HG03469 (cell line): Measurements from ENCODE around the gene SAE1.

Source experiments
- ATAC-seq: cut with Tn5 transposase; IDR thresholded peaks from one replicate; pipeline ENCODE4 v1.9.1; 2021; ENCODE audit warnings: mild to moderate bottlenecking, moderate library complexity, moderate number of reproducible peaks; ENCODE audit not compliant: unreplicated experiment

SAE1 gene

GRCh38 chr19:47209319-47210179 is 78.9 kb downstream of the SAE1 start:
- no peak for ATAC-seq

GRCh38 chr19:47210180-47210490 is 79.5 kb downstream of the SAE1 start:
- ATAC-seq, result no peak

- ATAC-seq, result no peak
These were observed 80.2 kb downstream of the SAE1 start for GRCh38 chr19:47210689-47211316.

DNA sequence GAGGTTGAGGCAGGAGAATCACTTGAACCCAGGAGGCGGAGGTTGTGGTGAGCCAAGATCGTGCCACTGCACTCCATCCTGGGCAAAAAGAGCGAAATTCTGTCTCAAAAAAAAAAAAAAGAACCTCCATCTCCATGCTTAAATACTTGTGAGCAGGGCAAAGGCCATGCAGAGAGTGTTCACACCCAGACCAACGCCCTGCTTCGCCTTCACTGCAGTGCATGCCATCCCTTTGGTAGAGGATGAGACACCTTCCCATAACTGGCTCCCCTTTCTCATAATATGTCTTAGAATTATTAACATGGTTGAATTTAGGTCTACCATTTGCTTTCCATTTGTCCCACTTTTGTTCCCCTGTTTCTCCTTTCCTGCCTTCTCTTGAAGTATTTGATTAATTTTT is 84.9 kb downstream of the SAE1 start:
- no peak for ATAC-seq

GRCh38 chr19:47221080-47221841 is 90.6 kb downstream of the SAE1 start:
- ATAC-seq, result no peak

DNA sequence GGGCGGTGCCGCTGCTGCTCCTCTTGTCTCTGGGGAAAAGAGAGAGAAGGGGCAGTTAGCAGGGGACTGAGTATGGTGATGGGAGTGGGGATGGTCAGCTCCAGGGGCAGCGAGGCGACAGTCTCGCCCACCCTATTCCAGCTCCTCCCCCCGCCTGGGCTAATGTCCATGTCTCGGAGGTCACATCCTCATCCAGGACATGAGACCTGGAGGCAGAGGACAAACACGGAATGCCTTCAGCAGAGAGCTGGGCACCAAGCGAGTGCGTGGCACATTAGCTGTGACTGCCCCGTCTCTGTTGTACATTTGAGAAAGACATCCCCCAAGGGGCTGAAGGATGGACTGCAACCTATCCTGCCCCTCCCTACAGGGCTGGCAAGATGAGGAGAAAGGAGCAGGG is 91.3 kb downstream of the SAE1 start:
- no peak for ATAC-seq

GRCh38 chr19:47225746-47226425 is 95.3 kb downstream of the SAE1 start:
- ATAC-seq, result no peak

DNA sequence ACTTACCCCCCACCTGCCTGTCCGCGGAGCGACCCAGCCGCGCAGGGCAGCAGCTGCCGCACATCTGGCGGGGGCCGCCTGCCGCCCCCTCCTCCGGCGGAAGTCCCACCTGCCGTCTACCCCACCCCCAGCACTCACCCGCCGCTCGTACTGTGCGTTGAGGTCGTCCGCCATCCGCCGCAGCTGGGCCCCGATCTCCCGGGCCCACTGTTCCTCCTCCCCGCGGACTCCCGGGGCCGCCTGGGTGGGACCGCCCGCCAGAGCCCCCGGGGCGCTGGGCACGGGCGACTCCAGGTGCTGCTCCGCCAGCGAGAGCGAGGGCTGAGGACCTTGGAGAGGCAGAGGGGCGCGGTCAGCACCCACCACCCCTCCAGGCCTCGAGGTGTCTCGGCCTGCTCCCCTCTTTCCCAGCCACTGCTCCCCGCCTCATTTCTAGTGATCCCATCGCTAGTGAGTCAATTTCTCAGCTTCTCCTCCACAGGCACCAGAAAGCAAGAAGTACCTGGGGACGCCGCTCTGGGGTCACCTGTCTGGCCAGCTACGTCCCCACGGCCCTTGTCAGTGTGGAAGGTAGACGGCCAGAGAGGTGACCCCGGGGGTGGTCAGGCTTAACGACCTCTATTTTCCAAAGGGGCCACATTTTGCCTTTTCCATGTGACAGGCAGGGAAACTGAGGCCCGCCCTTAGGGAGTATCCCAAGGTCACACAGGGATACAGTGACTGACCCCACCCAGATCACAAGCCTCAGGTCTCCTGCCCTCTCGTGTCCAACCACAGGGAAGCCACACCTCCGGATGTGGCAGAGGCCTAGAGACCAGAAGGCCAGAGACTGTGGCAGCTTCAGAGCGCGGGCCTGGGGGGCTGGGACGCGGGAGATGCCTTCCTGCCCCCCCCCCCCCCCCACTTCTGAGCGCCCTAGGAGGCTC is 96.1 kb downstream of the SAE1 start:
- ATAC-seq, result no peak

GRCh38 chr19:47227352-47228167 is 96.9 kb downstream of the SAE1 start:
- no peak for ATAC-seq

DNA sequence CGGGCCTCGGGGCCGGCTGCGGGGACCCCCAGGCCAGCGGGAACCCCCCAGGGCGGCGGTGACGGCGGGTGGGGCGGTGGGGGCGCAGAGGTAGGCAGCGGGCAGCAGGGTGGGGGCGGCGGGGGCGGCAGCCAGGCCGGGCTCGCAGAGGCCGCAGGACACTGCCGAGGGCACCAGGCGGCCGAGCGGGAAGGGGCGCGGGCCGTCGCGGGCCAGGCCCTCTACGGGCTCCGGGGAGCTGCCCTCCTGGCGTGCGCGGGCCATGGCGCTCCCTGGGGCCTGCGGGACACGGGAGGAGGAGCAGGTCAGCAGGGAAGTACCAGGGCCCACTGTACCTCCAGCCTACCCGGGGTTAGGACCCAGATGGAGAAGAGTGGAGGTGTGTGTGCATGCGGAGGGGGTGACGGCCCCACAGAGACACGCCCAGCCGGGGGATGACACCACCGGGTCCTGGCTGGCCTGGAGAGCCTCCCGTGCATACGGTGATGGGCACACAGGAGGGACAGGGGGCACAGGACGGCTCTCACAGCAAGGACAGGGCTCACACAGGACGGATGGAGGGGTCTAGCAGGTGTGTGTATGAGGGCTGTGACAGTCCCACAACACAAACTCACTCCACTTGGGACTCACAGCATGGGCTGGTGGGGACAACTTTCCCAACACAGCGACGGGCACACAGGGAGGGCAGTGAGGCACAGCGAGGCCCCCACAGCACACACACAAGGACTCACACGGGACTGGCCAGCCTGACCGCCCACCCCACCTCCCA is 97.7 kb downstream of the SAE1 start:
- ATAC-seq, result no peak

- no peak for ATAC-seq
These were observed 98.5 kb downstream of the SAE1 start for GRCh38 chr19:47228937-47229675.

DNA sequence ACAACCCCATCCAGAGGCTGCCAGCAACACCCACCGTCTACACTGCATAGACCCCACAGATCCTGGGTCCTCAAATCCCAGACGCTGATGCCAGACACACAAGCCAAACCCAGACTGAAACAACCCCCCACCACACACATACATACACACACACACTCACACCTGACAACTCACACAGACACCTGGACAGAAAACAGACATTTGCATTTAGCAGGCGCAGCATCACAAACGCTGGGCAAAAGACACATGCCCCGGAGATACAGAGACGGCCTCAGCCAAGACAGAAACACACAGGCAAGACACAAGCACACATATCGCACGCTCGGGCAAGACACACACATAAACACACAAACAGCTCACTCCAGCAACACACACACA is 99.0 kb downstream of the SAE1 start:
- ATAC-seq, result no peak

DNA sequence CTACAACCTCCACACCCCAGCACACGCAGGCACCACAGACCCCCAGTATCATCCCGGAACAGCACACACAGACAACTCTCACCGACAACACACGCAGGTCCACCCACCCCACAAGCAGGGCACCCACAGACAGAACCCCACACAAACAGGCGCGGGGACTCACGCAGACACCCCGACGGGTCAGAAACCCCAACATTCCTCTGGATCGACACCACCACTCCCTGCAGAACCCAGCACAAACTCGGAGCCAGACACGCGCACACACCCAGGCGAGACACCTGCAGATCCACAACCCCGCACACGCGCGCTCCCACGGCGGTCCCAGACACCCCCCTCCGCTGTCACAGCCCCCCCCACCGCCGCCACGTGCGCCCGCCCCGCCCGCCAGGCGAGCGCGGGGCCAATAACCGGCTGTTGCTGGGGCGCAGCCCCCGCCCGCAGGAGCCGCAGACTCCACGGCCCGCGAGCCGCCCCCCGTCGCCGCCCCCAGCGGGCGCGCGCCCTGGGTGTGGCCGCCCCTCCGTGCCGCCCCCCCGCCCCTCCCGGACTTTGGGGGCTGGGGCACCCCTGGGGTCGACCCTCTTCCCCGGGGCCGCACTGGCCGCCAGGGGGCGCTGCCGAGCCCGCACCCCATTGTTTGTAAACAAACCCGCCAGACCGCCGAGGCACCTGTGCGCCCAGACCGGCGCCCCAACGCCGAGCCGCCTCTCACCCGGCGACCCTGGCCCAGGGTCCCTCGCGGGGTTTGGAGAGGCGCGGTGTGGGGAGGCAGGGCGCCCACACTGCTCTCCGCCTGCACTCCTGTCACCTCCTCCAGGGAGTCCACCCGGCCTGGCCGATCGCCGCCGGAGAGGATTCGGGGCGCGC is 99.7 kb downstream of the SAE1 start:
- ATAC-seq, result no peak

- ATAC-seq, result no peak
These were observed 100.2 kb downstream of the SAE1 start, which contains the start of gene BBC3 for GRCh38 chr19:47230921-47231214. Gene BBC3 (minus strand): TSS chr19:47231199. CDS start chr19:47228431, 2,768 bp downstream.

- ATAC-seq, result no peak
These were observed 100.8 kb downstream of the SAE1 start for GRCh38 chr19:47231215-47232054.
